GM18517 (cell line): ENCODE measurements around the gene MLPH.

Experiments
- ATAC-seq: cut with Tn5 transposase; IDR thresholded peaks from one replicate; pipeline ENCODE4 v1.9.1; 2021; ENCODE audit warnings: mild to moderate bottlenecking, moderate library complexity; ENCODE audit not compliant: unreplicated experiment

MLPH gene

DNA sequence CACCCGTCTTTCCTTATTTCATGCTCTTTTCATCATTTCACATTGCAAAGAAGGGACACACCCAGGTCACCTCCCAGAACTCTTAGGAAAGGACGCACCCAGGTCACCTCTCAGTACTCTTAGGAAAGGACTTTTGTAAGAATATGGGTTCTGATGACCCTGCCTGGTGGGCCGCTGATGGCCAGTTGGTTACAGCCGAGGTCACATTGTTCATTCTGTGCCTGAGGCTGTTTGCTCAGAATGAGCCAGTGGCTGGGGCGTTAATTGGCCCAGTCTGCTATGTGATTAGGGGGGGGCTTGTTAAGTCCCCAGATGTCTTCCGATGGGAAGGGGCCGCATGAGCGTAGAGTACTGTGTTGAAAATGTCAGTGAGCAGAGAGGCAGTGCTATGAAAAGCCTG is 9.4 kb downstream of the MLPH start:
- no peak for ATAC-seq

GRCh38 chr2:237497009-237497837 is 10.2 kb downstream of the MLPH start:
- ATAC-seq = no peak

DNA sequence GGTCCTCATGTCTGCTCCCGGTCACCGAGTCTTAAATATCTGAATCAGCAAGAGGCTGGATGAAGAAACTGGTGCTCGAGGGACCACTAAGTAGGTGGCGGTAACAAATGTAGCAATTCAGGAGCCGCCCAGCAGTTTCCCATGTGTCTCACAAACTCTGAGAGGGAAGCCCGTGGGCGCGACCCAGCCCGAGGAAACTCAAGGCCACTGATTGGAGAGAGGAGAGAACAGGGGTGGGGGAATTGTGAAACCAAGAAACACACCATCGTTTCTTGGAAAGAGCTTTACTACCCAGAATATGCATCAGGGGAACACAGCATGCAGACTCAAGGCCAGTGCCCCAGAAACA is 10.8 kb downstream of the MLPH start:
- ATAC-seq = no peak

DNA sequence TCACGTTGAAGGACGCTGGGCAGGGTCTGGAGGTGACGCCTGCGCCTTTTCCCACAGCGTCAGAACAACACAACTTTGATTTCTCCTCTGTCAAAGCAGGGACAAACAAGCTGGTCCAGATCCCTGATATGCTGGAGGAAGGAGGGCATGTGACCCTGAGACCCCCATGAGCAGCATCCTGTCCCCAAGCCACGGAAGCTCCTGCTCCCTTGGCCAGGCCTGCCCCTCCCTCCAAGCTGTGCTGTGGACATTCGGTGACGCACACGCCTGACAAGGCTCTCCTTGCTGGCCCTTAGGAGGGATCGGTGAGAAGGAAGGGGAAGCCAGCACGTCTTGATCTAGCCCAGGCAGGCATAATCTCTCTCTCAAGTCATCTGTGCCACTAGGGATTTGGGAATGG is 11.3 kb downstream of the MLPH start:
- ATAC-seq = no peak

DNA sequence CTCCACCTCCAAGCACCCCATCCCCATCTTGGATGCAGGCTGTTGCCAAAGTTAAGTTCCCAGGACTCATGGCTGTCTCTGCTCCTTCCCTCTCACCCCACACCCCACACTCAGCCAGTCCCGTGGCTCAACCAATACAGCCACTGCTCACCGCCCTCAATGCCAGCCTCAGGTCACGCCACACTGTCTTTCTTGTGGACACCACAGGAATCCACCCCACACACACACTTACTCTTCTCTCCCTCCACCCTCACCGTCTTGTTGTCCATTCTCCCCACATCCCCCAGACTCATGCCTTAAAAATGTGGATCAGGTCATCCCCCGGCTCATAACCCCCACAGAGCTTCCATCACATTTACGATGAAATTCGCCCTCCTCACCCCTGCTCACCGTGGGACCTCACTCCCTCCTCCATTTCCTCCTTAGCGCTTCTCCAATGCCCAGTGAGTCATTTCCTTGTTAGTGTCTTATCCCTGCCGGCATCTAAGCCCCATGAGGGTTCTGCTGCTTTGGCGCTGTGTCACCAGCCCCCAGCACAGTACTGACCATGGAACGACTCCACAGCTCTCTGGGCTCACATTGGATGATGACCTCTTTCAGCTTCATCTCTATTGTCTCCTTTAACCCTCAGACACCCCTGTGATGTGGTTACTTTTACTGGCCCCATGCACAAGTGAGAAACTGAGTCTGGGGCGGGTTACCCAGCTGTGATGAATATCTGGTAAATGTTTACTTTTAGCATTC is 13.8 kb downstream of the MLPH start:
- ATAC-seq = no peak

DNA sequence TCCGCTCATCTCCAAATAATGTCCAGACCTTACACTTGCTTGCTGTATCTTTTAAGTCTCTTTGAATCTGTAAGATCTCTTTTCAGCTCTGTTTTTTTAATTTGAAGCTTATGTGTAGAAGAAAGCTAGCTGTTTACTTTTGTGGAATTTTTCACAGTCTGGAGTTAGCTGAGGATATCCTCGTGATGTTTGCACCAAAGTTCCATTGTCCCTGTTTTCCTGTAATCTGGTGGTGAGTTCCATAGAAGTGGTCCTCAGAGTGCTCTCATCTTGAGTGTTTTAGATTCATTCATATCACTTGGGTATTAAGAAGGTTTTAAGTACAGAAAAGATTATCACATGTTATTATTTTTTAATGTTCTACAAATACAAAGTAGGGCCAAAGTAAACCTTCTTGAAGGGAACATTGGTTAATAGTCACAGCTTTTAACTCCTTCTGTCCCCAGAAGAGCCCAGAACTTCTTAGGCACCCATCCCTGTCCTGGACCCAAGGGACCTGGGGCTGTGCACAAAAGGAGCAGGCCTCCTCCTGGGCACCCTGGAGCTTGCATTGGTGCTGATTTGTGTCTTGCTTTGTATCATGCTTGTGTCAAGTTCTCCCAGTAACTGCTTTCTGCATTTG is 15.0 kb downstream of the MLPH start:
- ATAC-seq = no peak

DNA sequence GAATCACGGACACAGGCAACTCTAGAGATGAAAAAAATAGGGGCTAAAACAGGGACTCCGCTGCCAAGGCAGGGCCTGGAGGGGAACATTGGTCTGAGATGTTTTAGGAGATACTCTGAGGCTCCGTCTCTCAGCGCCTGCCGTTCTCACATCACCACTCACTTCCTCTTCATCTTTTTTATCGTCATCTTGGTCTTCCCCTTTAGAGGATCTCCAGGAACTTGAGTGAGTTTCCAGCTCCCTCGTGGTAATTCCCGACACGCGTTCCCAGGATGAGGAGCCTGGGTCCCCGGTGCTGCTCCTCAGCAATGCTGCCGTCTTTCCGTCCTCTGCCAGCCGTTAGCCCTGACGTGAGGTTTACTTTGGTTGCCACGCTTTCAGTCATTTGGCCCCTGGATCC is 16.1 kb downstream of the MLPH start:
- ATAC-seq = no peak

DNA sequence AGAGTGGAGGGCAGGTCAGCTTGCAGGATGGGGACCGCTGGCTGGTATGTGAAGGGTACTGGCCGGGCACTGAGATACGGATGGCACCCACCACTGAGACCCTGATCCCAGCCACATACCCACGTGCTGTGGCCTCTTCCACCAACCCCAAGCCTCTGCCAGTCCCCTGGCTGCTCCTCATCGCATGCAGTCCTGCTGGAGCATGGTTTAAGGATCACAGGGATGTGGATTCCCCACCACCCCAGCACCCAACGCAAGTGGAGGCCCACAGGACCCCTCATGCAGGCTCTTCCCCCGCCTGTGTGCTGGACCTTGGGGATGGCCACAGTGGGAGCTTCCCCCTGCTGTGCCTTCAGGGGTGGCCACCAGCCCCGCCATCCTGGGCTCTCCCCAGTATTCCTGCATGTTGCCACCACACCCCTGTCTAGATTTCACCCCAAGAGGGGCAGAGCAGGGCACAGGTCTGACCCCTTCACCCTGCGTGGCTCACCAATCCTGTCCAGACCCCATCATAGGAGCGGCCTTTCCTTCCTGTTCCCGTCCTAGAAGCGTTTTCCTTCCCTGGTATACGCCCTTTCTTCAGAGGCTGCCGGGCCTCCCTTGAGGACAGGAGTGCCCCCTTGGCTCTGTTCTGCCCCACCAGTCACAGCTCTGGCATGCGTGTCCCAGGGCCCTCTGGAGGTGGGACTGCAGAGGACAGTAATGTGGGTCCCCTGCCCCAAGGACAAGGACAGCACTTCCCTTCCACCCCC is 18.3 kb downstream of the MLPH start:
- ATAC-seq = no peak

GRCh38 chr2:237507512-237507911 is 20.5 kb downstream of the MLPH start:
- ATAC-seq = no peak

DNA sequence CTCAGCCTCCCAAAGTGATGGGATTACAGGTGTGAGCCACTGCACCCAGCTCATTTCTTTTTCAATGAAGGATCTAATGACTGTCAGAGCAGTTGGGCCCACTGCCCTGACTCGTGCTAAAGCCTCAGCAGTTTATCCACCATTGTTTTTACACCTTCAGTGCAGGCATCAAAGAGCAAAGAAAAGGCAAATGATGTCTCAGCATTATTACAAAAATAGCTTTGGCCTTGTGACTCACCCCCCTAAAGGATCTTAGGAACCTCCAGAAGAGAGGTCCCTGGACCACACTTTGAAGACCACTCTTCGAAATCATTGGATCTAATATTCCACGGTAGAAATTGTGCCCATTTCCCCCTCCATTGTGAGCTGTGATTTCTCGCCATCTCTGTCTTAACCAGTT is 21.3 kb downstream of the MLPH start:
- no peak for ATAC-seq

GRCh38 chr2:237509151-237509550 is 22.1 kb downstream of the MLPH start:
- ATAC-seq = no peak

GRCh38 chr2:237509905-237510304 is 22.9 kb downstream of the MLPH start:
- no peak for ATAC-seq

DNA sequence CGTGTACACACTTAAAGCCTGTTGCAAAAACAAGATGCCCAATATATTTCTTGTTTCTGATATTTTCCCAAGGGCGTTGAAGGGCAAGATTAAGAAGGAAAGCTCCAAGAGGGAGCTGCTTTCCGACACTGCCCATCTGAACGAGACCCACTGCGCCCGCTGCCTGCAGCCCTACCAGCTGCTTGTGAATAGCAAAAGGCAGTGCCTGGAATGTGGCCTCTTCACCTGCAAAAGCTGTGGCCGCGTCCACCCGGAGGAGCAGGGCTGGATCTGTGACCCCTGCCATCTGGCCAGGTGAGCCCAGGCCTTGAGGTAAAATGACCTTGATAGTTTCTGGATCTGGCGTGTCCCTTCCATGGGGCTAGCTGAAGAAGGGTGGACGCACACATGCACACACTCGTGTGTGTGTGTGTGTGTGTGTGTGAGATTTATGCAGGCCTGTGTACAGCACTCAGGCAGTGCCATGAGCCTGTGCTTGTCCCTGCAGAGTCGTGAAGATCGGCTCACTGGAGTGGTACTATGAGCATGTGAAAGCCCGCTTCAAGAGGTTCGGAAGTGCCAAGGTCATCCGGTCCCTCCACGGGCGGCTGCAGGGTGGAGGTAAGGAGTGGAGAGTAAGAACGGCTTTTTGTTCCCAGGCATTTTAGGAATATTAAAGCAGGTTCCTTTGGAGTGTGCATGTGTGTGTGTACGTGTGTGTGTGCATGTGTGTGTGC is 23.6 kb downstream of the MLPH start:
- no peak for ATAC-seq

GRCh38 chr2:237511433-237511832 is 24.4 kb downstream of the MLPH start:
- ATAC-seq = no peak

- ATAC-seq = no peak
These were observed 24.9 kb downstream of the MLPH start for GRCh38 chr2:237511885-237512405.

DNA sequence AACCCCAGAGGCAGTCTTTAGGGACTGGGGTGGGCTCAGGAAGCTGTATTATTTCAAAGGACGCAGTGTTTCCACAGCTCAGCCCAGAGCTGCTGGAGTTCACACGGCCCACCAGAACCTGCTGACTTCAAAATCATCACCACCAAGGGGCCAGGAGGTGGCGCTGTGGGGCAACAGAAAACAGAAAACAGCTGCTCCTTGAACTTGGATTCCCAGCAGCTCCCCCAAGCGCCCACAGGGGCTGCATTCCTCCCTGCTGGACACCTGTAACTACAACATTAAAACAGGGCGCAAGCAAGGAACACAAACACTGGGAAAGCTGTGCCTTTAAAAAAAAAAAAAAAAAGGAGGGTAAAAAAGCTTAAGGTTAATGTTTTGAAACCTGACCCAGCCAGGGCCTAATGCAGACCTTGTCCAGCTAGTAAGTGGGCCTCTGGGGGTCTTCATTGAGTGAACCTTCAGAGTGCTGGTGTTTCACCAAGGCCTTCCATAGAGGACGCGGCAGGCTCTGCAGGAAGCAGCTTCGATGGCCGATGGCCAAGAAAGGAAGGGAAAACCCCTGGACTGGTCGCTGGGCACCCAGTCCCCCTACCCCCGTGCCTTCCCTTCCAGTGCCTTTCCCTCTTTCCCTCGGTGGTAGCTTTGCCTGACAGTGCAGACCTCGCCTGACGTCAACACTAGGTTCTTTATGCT is 25.9 kb downstream of the MLPH start:
- ATAC-seq = no peak

- no peak for ATAC-seq
These were observed 26.6 kb downstream of the MLPH start for GRCh38 chr2:237513693-237514092.

- no peak for ATAC-seq
These were observed 27.6 kb downstream of the MLPH start for GRCh38 chr2:237514474-237515130.

- no peak for ATAC-seq
These were observed 28.1 kb downstream of the MLPH start for GRCh38 chr2:237515166-237515565.
